PC-9 (cell line): ENCODE data around the gene C10orf105.

ENCODE experiments used
- EZH2 ChIP-seq: fragments of 200-600 bp; sonication (generic); IDR thresholded peaks from 2 replicates; pipeline ENCODE4 v1.8.0; 2017; ENCODE audit warnings: antibody characterized with exemption, low read depth
- TF ChIP-seq, protein P1 (sequence below): fragments of 200-600 bp; sonication (generic); conservative IDR thresholded peaks from 2 replicates; pipeline ENCODE4 v1.6.1; 2017; ENCODE audit warnings: mixed run types, antibody characterized with exemption, mild to moderate bottlenecking, moderate library complexity

DNA sequence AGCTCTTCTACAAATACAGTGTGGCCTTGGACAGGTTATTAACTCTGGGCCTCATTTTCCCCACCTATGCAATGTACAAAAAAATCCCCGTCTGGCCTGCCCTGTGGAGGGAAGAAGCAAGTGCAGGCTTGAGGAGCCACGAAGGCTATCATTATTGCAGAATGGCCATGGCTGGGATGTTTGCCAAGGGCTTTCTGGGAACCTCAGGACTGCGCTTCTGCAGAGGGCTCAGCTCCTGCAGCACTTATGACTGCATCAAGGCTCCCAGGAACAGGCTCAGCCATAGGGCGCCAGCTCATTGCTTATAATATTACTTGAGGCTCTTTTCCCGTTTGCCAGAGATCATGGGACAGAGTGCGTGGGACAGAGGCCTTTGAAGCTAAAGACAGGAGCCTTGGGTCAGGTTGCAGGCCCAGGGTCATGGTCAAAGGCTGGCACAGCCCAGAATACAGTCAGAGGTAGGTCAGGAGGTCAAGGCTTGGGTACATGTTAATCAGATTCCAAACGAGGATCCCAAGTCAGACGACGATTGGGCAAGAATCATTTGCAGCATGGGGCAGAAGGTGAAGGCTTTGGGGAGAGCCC, 20.6 kb upstream of the C10orf105 start:
- TF ChIP-seq, protein P1, sequence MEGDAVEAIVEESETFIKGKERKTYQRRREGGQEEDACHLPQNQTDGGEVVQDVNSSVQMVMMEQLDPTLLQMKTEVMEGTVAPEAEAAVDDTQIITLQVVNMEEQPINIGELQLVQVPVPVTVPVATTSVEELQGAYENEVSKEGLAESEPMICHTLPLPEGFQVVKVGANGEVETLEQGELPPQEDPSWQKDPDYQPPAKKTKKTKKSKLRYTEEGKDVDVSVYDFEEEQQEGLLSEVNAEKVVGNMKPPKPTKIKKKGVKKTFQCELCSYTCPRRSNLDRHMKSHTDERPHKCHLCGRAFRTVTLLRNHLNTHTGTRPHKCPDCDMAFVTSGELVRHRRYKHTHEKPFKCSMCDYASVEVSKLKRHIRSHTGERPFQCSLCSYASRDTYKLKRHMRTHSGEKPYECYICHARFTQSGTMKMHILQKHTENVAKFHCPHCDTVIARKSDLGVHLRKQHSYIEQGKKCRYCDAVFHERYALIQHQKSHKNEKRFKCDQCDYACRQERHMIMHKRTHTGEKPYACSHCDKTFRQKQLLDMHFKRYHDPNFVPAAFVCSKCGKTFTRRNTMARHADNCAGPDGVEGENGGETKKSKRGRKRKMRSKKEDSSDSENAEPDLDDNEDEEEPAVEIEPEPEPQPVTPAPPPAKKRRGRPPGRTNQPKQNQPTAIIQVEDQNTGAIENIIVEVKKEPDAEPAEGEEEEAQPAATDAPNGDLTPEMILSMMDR, result no peak
- TF ChIP-seq EZH2, result no peak
